Activated CD8-positive, alpha-beta T cell treated with anti-CD3 and anti-CD28 coated beads for 36 hours (primary cell): ENCODE data around the gene PTPN14. TPM values are rescaled to one million over a fixed set of nuclear protein-coding genes. Genes with fewer than 3 reads are reported as not detected.

Source experiments
- ATAC-seq: fragments of 200-7000 bp; cut with Tn5 transposase; one replicate; pipeline ENCODE4 v1.10.0; 2021; ENCODE audit warnings: mild to moderate bottlenecking, moderate library complexity
- CTCF ChIA-PET: fragments of 350-600 bp; sonication (Branson Sonifier 250); formaldehyde crosslinking; loops from one replicate; lab custom pipeline; 2021; ENCODE audit warnings: antibody characterized with exemption; lab: Charles Lee
- POLR2A ChIA-PET: fragments of 350-600 bp; sonication (Branson Sonifier 250); formaldehyde crosslinking; loops from one replicate; lab custom pipeline; 2021; ENCODE audit warnings: antibody characterized with exemption; lab: Charles Lee
- DNase-seq: peaks from one replicate; pipeline ENCODE4 v3.0.0-alpha.2; 2020
- H3K27ac Mint-ChIP-seq: one replicate; pipeline ENCODE4 v1.8.0; 2021; ENCODE audit warnings: mild to moderate bottlenecking, mixed read lengths
- H3K27me3 Mint-ChIP-seq: one replicate; pipeline ENCODE4 v1.8.0; 2021; ENCODE audit warnings: mixed read lengths
- H3K36me3 Mint-ChIP-seq: one replicate; pipeline ENCODE4 v1.8.0; 2021; ENCODE audit warnings: low read depth, mixed read lengths
- H3K4me1 Mint-ChIP-seq: one replicate; pipeline ENCODE4 v1.8.0; 2021; ENCODE audit warnings: low read depth, mixed read lengths
- H3K4me3 Mint-ChIP-seq: one replicate; pipeline ENCODE4 v1.8.0; 2021; ENCODE audit warnings: mild to moderate bottlenecking, moderate library complexity, mixed read lengths
- H3K9me3 Mint-ChIP-seq: one replicate; pipeline ENCODE4 v1.8.0; 2021; ENCODE audit warnings: mixed read lengths
- CTCF ChIP-seq: fragments of 200-600 bp; IDR thresholded peaks from one replicate; pipeline ENCODE4 v1.8.0; 2022; ENCODE audit warnings: antibody characterized with exemption, mild to moderate bottlenecking
- intact Hi-C: fragments of 100-400 bp; cut with micrococcal nuclease; formaldehyde crosslinking; loops from one replicate; pipeline ENCODE4 v1.10.0; 2022
- total RNA-seq, 2 experiments: library from RNA; stranded (reverse); gene quantifications; one replicate each; pipeline ENCODE4 v1.2.3, GENCODE V29; 2021

PTPN14 gene
- total RNA-seq, 2 experiments from 2014 or later = 0.27 to 0.34 TPM

GRCh38 chr1:214303141-214303930 lies 248.1 kb downstream of the PTPN14 start:
- H3K4me3 Mint-ChIP-seq = no peak overlapping the region
- H3K36me3 Mint-ChIP-seq = peaks cover 3% of the 10 kb centered on the region
- ChIA-PET POLR2A (no interaction called here), CTCF (interaction anchor here (1.0 to 2.8 kb wide), 6 partner anchors 15 to 42 kb away, joined by 3 to 21 read pairs (median 5); no protein-coding TSS in a partner anchor)
- no peak for DNase-seq
- no peak for TF ChIP-seq CTCF
- intact Hi-C loops = no loop called here
- no peaks in the 10 kb centered on the region for H3K27me3 Mint-ChIP-seq
- no peak overlapping the region for H3K27ac Mint-ChIP-seq
- H3K4me1 Mint-ChIP-seq = peaks cover 18% of the 10 kb centered on the region
- no peaks in the 10 kb centered on the region for H3K9me3 Mint-ChIP-seq
- no peak for ATAC-seq

GRCh38 chr1:214301526-214301925 lies 249.9 kb downstream of the PTPN14 start:
- Mint-ChIP-seq H3K4me3 (no peak overlapping the region), H3K36me3 (peaks cover 8% of the 10 kb centered on the region), H3K27ac (no peak overlapping the region), H3K9me3 (no peaks in the 10 kb centered on the region), H3K27me3 (no peaks in the 10 kb centered on the region), H3K4me1 (peaks cover 16% of the 10 kb centered on the region)
- no peak for TF ChIP-seq CTCF
- no peak for DNase-seq
- intact Hi-C loops = no loop called here
- CTCF ChIA-PET = interaction anchor here (1.7 to 2.8 kb wide), 3 partner anchors 27 to 40 kb away, joined by 8 to 21 read pairs (median 14); no protein-coding TSS in a partner anchor
- ATAC-seq = no peak
- POLR2A ChIA-PET = no interaction called here

- POLR2A ChIA-PET = interaction anchor here (1.2 kb wide), 1 partner anchor 18 kb away, joined by 3 read pairs; no protein-coding TSS in a partner anchor
- Mint-ChIP-seq H3K4me1 (peaks cover 26% of the 10 kb centered on the region), H3K27ac (no peak overlapping the region), H3K36me3 (peaks cover 8% of the 10 kb centered on the region), H3K27me3 (no peaks in the 10 kb centered on the region), H3K4me3 (no peak overlapping the region), H3K9me3 (no peaks in the 10 kb centered on the region)
- ATAC-seq (no peak), DNase-seq (no peak)
- intact Hi-C loops = no loop called here
- CTCF ChIA-PET = interaction anchor here (1.7 kb wide), 1 partner anchor 39 kb away, joined by 8 read pairs; no protein-coding TSS in a partner anchor
- TF ChIP-seq CTCF = no peak
Measured at GRCh38 chr1:214300149-214300780, 251.1 kb downstream of the PTPN14 start.

Other genes starting within 250 kb of the PTPN14 start
- gene CENPF, start 51.6 kb upstream of the PTPN14 start, total RNA-seq = 10 to 100 TPM; 65.4 to 70.6 TPM